PFSK-1 (cell line): ENCODE data around the gene CLN6.

Source experiments
- POLR2AphosphoS5 ChIP-seq: IDR thresholded peaks from 2 replicates; pipeline ENCODE4 v1.6.1; 2012; ENCODE audit warnings: low read depth, mild to moderate bottlenecking, control low read depth, low read length, moderate library complexity
- REST ChIP-seq, 2 experiments: IDR thresholded peaks; 2 replicates each; pipeline versions ENCODE4 v1.6.1 to v1.8.0; 2011 to 2012; ENCODE audit warnings: low read depth in 2 of 2, low read length in 2 of 2, control low read depth in 1 of 2, inconsistent platforms in 1 of 2, mild to moderate bottlenecking in 1 of 2, moderate library complexity in 1 of 2; ENCODE audit not compliant: insufficient read depth in 1 of 2
- SIN3A ChIP-seq: IDR thresholded peaks from 2 replicates; pipeline ENCODE4 v1.6.1; 2012; ENCODE audit warnings: mild to moderate bottlenecking, low read length, moderate library complexity, borderline replicate concordance; ENCODE audit not compliant: insufficient read depth
- TAF1 ChIP-seq: IDR thresholded peaks from 2 replicates; pipeline ENCODE4 v1.6.1; 2012; ENCODE audit warnings: low read length, control low read depth, borderline replicate concordance; ENCODE audit not compliant: insufficient read depth

GRCh38 chr15:68244235-68244634 lies 14.7 kb upstream of the CLN6 start:
- TF ChIP-seq POLR2AphosphoS5 (no peak), SIN3A (no peak), REST (IDR thresholded peaks at IDR 0.05; ENCODE audit: insufficient read depth in 1 of 2, low read depth in 2 of 2, low read length in 2 of 2) (no peak), TAF1 (no peak)
